ENCODE data around the gene CCDC60. TPM values are rescaled to one million over a fixed set of nuclear protein-coding genes. Genes with fewer than 3 reads are reported as not detected.

Gene CCDC60
- total and polyA plus RNA-seq, 10 of the 15 experiments (the other 5 are each of a cell fraction or from before 2014, with no cell fraction given), result 0.19 TPM; not detected in 9

DNA sequence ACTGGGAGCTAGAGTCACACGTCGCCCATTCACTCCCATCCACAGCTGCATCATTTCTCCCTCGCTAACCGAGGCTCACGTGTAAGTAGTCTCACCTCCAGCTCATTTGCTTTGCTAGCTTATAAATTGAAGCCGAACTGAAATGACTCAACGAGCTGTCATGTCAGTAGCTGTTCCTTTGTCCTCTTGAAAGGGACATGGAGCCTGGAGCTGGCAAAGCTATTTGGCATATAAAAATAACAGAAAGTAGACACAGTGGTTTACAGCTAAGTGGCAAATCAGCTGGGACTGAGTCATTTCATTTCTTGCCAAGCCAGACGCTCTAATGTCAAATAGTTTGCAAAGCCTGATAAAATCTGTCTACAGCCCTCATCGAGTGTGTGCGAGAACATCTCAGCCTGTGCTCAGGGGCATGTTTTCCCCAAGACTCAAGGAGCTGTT lies 144.6 kb downstream of the CCDC60 start:
- no peak for TF ChIP-seq FOS (IDR thresholded peaks at IDR 0.05; ENCODE audit: borderline replicate concordance, extremely low read depth, insufficient read length)
- TF ChIP-seq, protein P1, sequence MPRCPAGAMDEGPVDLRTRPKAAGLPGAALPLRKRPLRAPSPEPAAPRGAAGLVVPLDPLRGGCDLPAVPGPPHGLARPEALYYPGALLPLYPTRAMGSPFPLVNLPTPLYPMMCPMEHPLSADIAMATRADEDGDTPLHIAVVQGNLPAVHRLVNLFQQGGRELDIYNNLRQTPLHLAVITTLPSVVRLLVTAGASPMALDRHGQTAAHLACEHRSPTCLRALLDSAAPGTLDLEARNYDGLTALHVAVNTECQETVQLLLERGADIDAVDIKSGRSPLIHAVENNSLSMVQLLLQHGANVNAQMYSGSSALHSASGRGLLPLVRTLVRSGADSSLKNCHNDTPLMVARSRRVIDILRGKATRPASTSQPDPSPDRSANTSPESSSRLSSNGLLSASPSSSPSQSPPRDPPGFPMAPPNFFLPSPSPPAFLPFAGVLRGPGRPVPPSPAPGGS (IDR thresholded peaks at IDR 0.05; ENCODE audit: borderline replicate concordance, insufficient read depth, low read depth, low read length, poor library complexity, severe bottlenecking), result peak; percentile 67
- ChIA-PET CTCF (no interaction called here), POLR2A (no interaction called here), SMC1A (ENCODE audit: uncharacterized antibody, unreplicated experiment) (no interaction called here), RAD21 (ENCODE audit: unreplicated experiment) (no interaction called here)
- H3K4me1 ChIP-seq (ENCODE audit: control insufficient read depth, insufficient read depth, low read length), result no peaks in the 10 kb centered on the region
- no peaks in the 10 kb centered on the region for H3K79me2 ChIP-seq (ENCODE audit: control insufficient read depth, insufficient read depth, low read length)
- no peaks in the 10 kb centered on the region for H3K36me3 ChIP-seq (ENCODE audit: control insufficient read depth in 2 of 2, insufficient read depth in 2 of 2, low read length in 1 of 2)
- H3K9ac ChIP-seq (ENCODE audit: control insufficient read depth, insufficient read depth, low read length), result no peak overlapping the region
- no peaks in the 10 kb centered on the region for H3K27me3 ChIP-seq (replicated peaks in 1 of 2; ENCODE audit: control insufficient read depth in 2 of 2, insufficient read depth in 2 of 2, low read length in 1 of 2)
- no peak overlapping the region for H3K4me2 ChIP-seq (ENCODE audit: control insufficient read depth, insufficient read depth)
- no peak overlapping the region for H2AFZ ChIP-seq (ENCODE audit: control insufficient read depth, low read depth, low read length)
- H3K4me3 ChIP-seq, result no peak overlapping the region
- H4K20me1 ChIP-seq (ENCODE audit: control insufficient read depth, insufficient read depth), result no peaks in the 10 kb centered on the region
- in situ Hi-C loops (cut with MboI), result no loop called here
- FAIRE-seq, result no peak
- no peaks in the 10 kb centered on the region for H3K9me3 ChIP-seq (replicated peaks; ENCODE audit: control insufficient read depth, insufficient read depth, low read length)
- 45% methylated on average over 10 of the region's 10 CpGs for WGBS (ENCODE audit: insufficient coverage, insufficient replicate concordance, low lambda C conversion rate, missing lambda C conversion rate)
- H3K27ac ChIP-seq (ENCODE audit: control insufficient read depth, insufficient read depth), result no peak overlapping the region
- no peak for DNase-seq (ENCODE audit: low read depth, low spot score)
- ATAC-seq, result no peak
- intact Hi-C loops (cut with micrococcal nuclease; ENCODE audit: unreplicated experiment), result no loop called here
- BruUV-seq (replicated peaks), result no TSS peak

DNA sequence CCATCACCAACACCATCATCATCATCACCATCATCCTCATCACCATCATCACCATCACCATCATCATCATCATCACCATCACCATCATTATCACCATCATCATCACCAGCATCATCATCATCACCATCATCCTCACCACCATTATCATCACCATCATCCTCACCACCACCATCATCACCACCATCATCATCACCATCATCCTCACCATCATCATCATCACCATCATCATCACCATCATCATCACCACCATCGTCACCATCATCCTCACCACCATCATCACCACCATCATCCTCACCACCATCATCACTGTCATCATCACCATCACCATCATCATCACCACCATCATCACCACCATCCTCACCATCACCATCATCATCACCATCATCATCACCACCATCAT lies 146.0 kb downstream of the CCDC60 start:
- POLR2A ChIA-PET, result no interaction called here
- Histone ChIP-seq H3K4me1 (ENCODE audit: control insufficient read depth, insufficient read depth, low read length) (no peaks in the 10 kb centered on the region), H3K4me3 (no peak overlapping the region), H3K27me3 (replicated peaks in 1 of 2; ENCODE audit: control insufficient read depth in 2 of 2, insufficient read depth in 2 of 2, low read length in 1 of 2) (no peaks in the 10 kb centered on the region), H3K36me3 (ENCODE audit: control insufficient read depth in 2 of 2, insufficient read depth in 2 of 2, low read length in 1 of 2) (no peaks in the 10 kb centered on the region), H3K27ac (ENCODE audit: control insufficient read depth, insufficient read depth) (no peak overlapping the region), H4K20me1 (ENCODE audit: control insufficient read depth, insufficient read depth) (no peaks in the 10 kb centered on the region), H3K79me2 (ENCODE audit: control insufficient read depth, insufficient read depth, low read length) (no peaks in the 10 kb centered on the region), H2AFZ (ENCODE audit: control insufficient read depth, low read depth, low read length) (no peak overlapping the region), H3K4me2 (ENCODE audit: control insufficient read depth, insufficient read depth) (no peak overlapping the region), H3K9ac (ENCODE audit: control insufficient read depth, insufficient read depth, low read length) (no peak overlapping the region), H3K9me3 (replicated peaks; ENCODE audit: control insufficient read depth, insufficient read depth, low read length) (no peaks in the 10 kb centered on the region)
- SMC1A ChIA-PET (ENCODE audit: uncharacterized antibody, unreplicated experiment), result interaction anchor here (0.6 kb wide), 1 partner anchor 57 kb away, joined by 3 read pairs; no protein-coding TSS in a partner anchor
- no peak for DNase-seq (ENCODE audit: low read depth, low spot score)
- no peak for TF ChIP-seq GABPA (IDR thresholded peaks at IDR 0.05; ENCODE audit: low read depth)
- TF ChIP-seq MEF2A (IDR thresholded peaks at IDR 0.05; ENCODE audit: insufficient read depth, low read depth, low read length), result no peak
- no peak for TF ChIP-seq NFXL1 (IDR thresholded peaks at IDR 0.05; ENCODE audit: borderline replicate concordance)
- TF ChIP-seq CREM (IDR thresholded peaks at IDR 0.05; ENCODE audit: low read depth), result no peak
- ATAC-seq, result no peak
- WGBS (ENCODE audit: insufficient coverage, insufficient replicate concordance, low lambda C conversion rate, missing lambda C conversion rate), result 0% methylated on average over 1 of the region's 1 CpG
- RAD21 ChIA-PET (ENCODE audit: unreplicated experiment), result no interaction called here
- intact Hi-C loops (cut with micrococcal nuclease; ENCODE audit: unreplicated experiment) (no loop called here), in situ Hi-C loops (cut with MboI) (no loop called here)
- peak; percentile 84 for FAIRE-seq
- CTCF ChIA-PET, result interaction anchor here (0.8 kb wide), 1 partner anchor 36 kb away, joined by 3 read pairs; no protein-coding TSS in a partner anchor
- no TSS peak for BruUV-seq (replicated peaks)

Data from GM12878 (cell line).